Hepatocyte (in vitro differentiated cells): ENCODE measurements around the gene TBATA. TPM values are rescaled to one million over a fixed set of nuclear protein-coding genes. Genes with fewer than 3 reads are reported as not detected.
A peak's percentile ranks its signal among the peaks of the same experiment; 100 is the strongest.

ENCODE experiments used
- DNase-seq: peaks from one replicate; pipeline ENCODE4 v3.0.0-alpha.2; 2016; ENCODE audit warnings: low spot score
- H2AFZ ChIP-seq: fragments of 200-600 bp; sonication (generic); 2 replicates; pipeline ENCODE4 v1.6.0; 2016; ENCODE audit warnings: antibody characterized with exemption, mild to moderate bottlenecking
- H3K27ac ChIP-seq: fragments of 200-600 bp; sonication (generic); 2 replicates; pipeline ENCODE4 v1.5.1; 2016; ENCODE audit warnings: mild to moderate bottlenecking
- H3K27me3 ChIP-seq: fragments of 200-600 bp; sonication (generic); 2 replicates; pipeline ENCODE4 v1.6.1; 2016
- H3K36me3 ChIP-seq: fragments of 200-600 bp; sonication (generic); replicated peaks from 2 replicates; pipeline ENCODE4 v1.5.1; 2016; ENCODE audit warnings: low read depth; ENCODE audit not compliant: insufficient read depth
- H3K4me1 ChIP-seq: fragments of 200-600 bp; sonication (generic); 2 replicates; pipeline ENCODE4 v1.5.1; 2016; ENCODE audit warnings: mild to moderate bottlenecking, moderate library complexity; ENCODE audit not compliant: insufficient read depth
- H3K4me2 ChIP-seq: fragments of 200-600 bp; sonication (generic); 2 replicates; pipeline ENCODE4 v1.6.0; 2016
- H3K4me3 ChIP-seq: fragments of 200-600 bp; sonication (generic); 2 replicates; pipeline ENCODE4 v1.5.1; 2016; ENCODE audit warnings: mild to moderate bottlenecking
- H3K79me2 ChIP-seq: fragments of 200-600 bp; sonication (generic); 2 replicates; pipeline ENCODE4 v1.6.0; 2017; ENCODE audit warnings: mild to moderate bottlenecking
- H3K9me2 ChIP-seq: fragments of 200-600 bp; sonication (generic); replicated peaks from 2 replicates; pipeline ENCODE4 v1.6.0; 2017; ENCODE audit warnings: mild to moderate bottlenecking; ENCODE audit not compliant: insufficient read depth
- H3K9me3 ChIP-seq: fragments of 200-600 bp; sonication (generic); 2 replicates; pipeline ENCODE4 v1.5.1; 2016; ENCODE audit warnings: low read depth, mild to moderate bottlenecking
- H4K20me1 ChIP-seq: fragments of 200-600 bp; sonication (generic); 2 replicates; pipeline ENCODE4 v1.6.0; 2016; ENCODE audit warnings: mild to moderate bottlenecking; ENCODE audit not compliant: insufficient read depth, poor library complexity, severe bottlenecking
- EZH2 ChIP-seq: fragments of 200-600 bp; sonication (generic); IDR thresholded peaks from 2 replicates; pipeline ENCODE4 v1.6.1; 2016; ENCODE audit warnings: antibody characterized with exemption, mild to moderate bottlenecking, borderline replicate concordance
- EZH2phosphoT487 ChIP-seq: fragments of 200-600 bp; sonication (generic); IDR thresholded peaks from one replicate; pipeline ENCODE4 v1.6.1; 2018; ENCODE audit warnings: antibody characterized with exemption, mild to moderate bottlenecking, low read depth, moderate library complexity; ENCODE audit not compliant: unreplicated experiment, severe bottlenecking
- WGBS: methylation state at CpG from one replicate; pipeline ENCODE4 v1.1.6; 2016; ENCODE audit warnings: low lambda C conversion rate; ENCODE audit errors: missing lambda C conversion rate; 5-methylcytosine and 5-hydroxymethylcytosine counted together
- polyA plus RNA-seq: library from polyadenylated mRNA; unstranded; fragments of >200 nt; fragmentation: Nextera tagmentation; extraction: Ambion mirVana; gene quantifications from 2 replicates; pipeline ENCODE4 v1.2.1, GENCODE V29; 2016
- total RNA-seq: library from RNA; depleted of rRNA; stranded (reverse); fragments of >200 nt; gene quantifications from 2 replicates; pipeline ENCODE4 v1.2.3, GENCODE V29; 2014
- TF ChIP-seq, protein P1 (sequence below): fragments of 200-600 bp; sonication (generic); IDR thresholded peaks from 2 replicates; pipeline ENCODE4 v1.5.1; 2016; ENCODE audit warnings: antibody characterized with exemption, mild to moderate bottlenecking; ENCODE audit not compliant: poor library complexity

Gene TBATA
- total and polyA plus RNA-seq, 2 experiments from 2014 or later = not detected

DNA sequence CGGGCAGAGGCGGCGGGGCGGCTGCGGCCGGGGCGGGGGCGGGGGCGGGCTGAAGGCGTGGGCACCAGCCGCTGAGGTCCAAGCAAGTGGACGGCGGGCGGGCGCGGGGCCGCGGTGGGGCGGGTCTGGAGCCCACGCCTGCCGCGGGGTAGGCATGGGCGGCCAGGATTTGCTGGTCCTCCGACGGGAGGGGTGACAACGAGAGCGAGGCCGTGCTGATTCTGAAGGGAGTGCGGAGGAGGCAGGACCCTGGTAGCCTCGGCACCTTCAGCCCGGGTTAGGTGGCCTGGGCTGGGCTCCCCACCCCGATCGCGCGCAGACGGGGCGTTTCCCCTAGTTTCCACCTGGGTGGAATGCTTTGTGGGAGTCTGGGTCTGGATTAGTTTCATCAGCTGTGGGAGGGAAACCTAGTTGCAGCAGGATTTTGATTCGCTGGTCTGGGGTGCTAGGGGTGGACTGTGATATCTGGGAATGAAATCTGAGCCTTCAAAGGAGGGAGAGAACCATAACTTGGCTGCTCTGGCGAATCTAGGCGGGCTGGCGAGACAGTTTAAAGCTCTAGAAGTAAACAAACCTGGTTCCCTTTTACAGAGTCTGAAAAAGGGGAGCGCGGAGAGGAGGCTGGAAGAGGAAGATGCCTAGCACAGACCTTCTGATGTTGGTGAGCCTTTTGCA, 31.2 kb upstream of the TBATA start:
- no peak for TF ChIP-seq EZH2phosphoT487
- peak overlapping the region; percentile 77 for H3K4me3 ChIP-seq
- peak overlapping the region; percentile 85 for H2AFZ ChIP-seq
- no peaks in the 10 kb centered on the region for H3K9me3 ChIP-seq
- no peaks in the 10 kb centered on the region for H3K27me3 ChIP-seq
- peak; percentile 84 for DNase-seq
- peak overlapping the region; percentile 98 for H3K27ac ChIP-seq
- H3K79me2 ChIP-seq = peaks cover 45% of the 10 kb centered on the region
- H3K9me2 ChIP-seq = no peaks in the 10 kb centered on the region
- H4K20me1 ChIP-seq = no peaks in the 10 kb centered on the region
- peak overlapping the region; percentile 77 for H3K4me2 ChIP-seq
- WGBS = under 1% methylated on average over 23 of the region's 43 CpGs
- H3K4me1 ChIP-seq = peaks cover 11% of the 10 kb centered on the region
- no peaks in the 10 kb centered on the region for H3K36me3 ChIP-seq

DNA sequence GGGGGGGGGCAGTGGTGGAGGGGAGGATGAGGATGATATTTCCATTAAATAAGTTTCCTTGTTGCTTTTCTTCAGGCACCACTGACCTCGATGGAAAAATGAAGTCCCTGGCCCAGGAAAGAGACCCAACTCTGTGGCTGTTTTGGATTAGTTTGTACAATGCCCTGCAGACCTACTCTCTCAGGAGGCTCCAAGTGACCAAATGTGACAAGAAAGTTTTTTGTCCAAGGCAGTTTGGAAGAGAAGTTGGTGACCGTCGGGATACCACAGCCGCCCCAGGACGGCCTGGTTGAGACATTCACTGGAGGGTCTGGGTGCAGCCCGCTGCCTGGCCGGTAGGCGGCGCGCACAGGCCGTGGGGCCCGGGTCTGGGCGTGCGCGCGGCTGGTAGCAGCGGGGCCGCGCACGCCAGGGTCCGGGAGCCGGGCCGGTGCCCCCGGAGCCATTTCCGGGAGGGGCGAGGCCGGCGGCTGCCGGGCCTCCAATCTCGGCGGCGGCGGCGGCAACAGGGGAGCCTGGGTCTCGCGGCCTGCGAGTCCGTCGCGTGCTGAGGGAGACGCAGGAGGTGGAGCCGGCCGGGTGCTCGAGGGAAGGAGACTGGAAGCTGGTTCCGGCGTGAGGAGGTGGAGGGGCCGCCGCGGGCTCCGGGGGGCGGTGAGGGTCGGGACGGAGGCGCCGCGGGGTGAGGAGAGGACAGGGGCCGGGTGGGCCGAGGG, 30.5 kb upstream of the TBATA start, which contains the start of gene SGPL1:
SGPL1 (plus strand) TSS at position 445 of the 716 bp plus-strand sequence. CDS start 906 bp downstream, outside the sequence.
- Histone ChIP-seq H3K4me1 (peaks cover 11% of the 10 kb centered on the region), H3K79me2 (peaks cover 38% of the 10 kb centered on the region), H3K4me2 (peak within 1 kb of the TSS; percentile 77), H2AFZ (peak within 1 kb of the TSS; percentile 87), H3K36me3 (no peaks in the 10 kb centered on the region), H3K27ac (peak within 1 kb of the TSS; percentile 98), H3K9me2 (no peaks in the 10 kb centered on the region), H3K9me3 (no peaks in the 10 kb centered on the region), H3K27me3 (no peaks in the 10 kb centered on the region), H4K20me1 (no peaks in the 10 kb centered on the region), H3K4me3 (peak within 1 kb of the TSS; percentile 77)
- DNase-seq = peak; percentile 95
- TF ChIP-seq, protein P1, sequence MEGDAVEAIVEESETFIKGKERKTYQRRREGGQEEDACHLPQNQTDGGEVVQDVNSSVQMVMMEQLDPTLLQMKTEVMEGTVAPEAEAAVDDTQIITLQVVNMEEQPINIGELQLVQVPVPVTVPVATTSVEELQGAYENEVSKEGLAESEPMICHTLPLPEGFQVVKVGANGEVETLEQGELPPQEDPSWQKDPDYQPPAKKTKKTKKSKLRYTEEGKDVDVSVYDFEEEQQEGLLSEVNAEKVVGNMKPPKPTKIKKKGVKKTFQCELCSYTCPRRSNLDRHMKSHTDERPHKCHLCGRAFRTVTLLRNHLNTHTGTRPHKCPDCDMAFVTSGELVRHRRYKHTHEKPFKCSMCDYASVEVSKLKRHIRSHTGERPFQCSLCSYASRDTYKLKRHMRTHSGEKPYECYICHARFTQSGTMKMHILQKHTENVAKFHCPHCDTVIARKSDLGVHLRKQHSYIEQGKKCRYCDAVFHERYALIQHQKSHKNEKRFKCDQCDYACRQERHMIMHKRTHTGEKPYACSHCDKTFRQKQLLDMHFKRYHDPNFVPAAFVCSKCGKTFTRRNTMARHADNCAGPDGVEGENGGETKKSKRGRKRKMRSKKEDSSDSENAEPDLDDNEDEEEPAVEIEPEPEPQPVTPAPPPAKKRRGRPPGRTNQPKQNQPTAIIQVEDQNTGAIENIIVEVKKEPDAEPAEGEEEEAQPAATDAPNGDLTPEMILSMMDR = peak; percentile 96
- TF ChIP-seq EZH2phosphoT487 (no peak), EZH2 (no peak)
- WGBS = 5% methylated on average over 43 of the region's 58 CpGs

DNA sequence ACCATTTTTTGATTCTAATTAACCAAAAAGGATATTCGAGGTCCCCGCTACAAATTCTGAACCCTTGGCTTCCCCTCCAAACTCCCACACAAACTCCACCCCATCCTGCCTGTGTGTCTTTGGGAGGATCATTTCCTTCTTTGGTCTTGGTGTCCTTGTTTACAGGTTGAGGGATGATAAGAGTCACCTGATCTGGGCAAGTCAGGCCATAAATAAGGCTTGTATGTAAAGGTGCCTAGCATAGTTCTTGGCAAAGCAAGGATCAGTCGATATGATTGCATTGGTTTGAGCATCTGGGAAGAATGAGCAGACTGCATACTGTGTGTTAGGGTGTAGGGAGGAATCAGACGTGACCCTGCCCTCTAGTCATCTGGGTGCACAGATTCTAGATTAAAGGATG, 28.9 kb upstream of the TBATA start:
- no peaks in the 10 kb centered on the region for H3K9me2 ChIP-seq
- peaks cover 11% of the 10 kb centered on the region for H3K4me1 ChIP-seq
- no peaks in the 10 kb centered on the region for H3K27me3 ChIP-seq
- H4K20me1 ChIP-seq = no peaks in the 10 kb centered on the region
- peaks cover 22% of the 10 kb centered on the region for H3K79me2 ChIP-seq
- no peak overlapping the region for H2AFZ ChIP-seq
- H3K27ac ChIP-seq = no peak overlapping the region
- H3K4me3 ChIP-seq = no peak overlapping the region
- no peaks in the 10 kb centered on the region for H3K36me3 ChIP-seq
- no peaks in the 10 kb centered on the region for H3K9me3 ChIP-seq
- TF ChIP-seq EZH2phosphoT487 (no peak), EZH2 (no peak)
- TF ChIP-seq, protein P1 = no peak
- DNase-seq = no peak
- WGBS = 84% methylated on average over 4 of the region's 4 CpGs
- no peak overlapping the region for H3K4me2 ChIP-seq

DNA sequence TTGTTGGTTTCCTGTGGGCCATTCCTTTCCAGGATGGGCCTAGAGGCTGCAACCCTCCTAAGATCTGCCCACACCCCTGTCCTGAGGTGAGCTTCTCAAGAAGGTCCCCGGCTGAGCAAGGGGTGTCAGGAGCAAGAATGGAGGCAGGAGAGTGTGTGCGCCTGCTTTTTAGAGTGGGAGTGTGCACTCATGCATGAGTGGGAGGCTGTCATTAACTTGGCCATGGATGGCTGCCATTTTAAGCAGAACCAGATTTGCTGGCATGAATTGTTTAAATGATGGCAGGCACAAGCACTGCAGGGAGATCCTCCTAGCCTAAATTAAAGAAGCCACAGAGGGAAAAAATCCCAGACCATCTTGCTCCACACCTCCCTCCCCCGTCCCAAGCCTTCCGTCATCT, 27.6 kb upstream of the TBATA start:
- 89% methylated on average over 4 of the region's 4 CpGs for WGBS
- no peak for TF ChIP-seq EZH2
- TF ChIP-seq, protein P1 = no peak
- no peak for TF ChIP-seq EZH2phosphoT487
- H3K79me2 ChIP-seq = peaks cover 9% of the 10 kb centered on the region
- no peak overlapping the region for H3K4me2 ChIP-seq
- H3K27me3 ChIP-seq = no peaks in the 10 kb centered on the region
- no peaks in the 10 kb centered on the region for H3K9me2 ChIP-seq
- H3K4me1 ChIP-seq = peaks cover 11% of the 10 kb centered on the region
- H2AFZ ChIP-seq = no peak overlapping the region
- H4K20me1 ChIP-seq = no peaks in the 10 kb centered on the region
- no peaks in the 10 kb centered on the region for H3K36me3 ChIP-seq
- no peak for DNase-seq
- H3K9me3 ChIP-seq = no peaks in the 10 kb centered on the region
- H3K27ac ChIP-seq = no peak overlapping the region
- H3K4me3 ChIP-seq = no peak overlapping the region
